H9 (cell line): ENCODE results near the gene CHL1. TPM values are rescaled to one million over a fixed set of nuclear protein-coding genes. Genes with fewer than 3 reads are reported as not detected.

Experiments
- DNase-seq: peaks from one replicate; pipeline ENCODE4 v3.0.0-alpha.2; 2017
- H2AFZ ChIP-seq: one replicate; pipeline ENCODE4 v1.6.1; 2013; ENCODE audit warnings: mild to moderate bottlenecking, low read length, control low read depth, moderate library complexity
- H2AK5ac ChIP-seq: 2 replicates; pipeline ENCODE4 v1.6.1; 2013; ENCODE audit warnings: low read length, control low read depth, mixed read lengths; ENCODE audit not compliant: insufficient read length
- H2BK120ac ChIP-seq: one replicate; pipeline ENCODE4 v1.6.1; 2013; ENCODE audit warnings: low read depth, mild to moderate bottlenecking, low read length, control low read depth, inconsistent platforms; ENCODE audit not compliant: poor library complexity, severe bottlenecking
- H2BK12ac ChIP-seq: 2 replicates; pipeline ENCODE4 v1.6.1; 2013; ENCODE audit warnings: low read length, control low read depth, mixed read lengths, low read depth; ENCODE audit not compliant: insufficient read length
- H2BK15ac ChIP-seq: 2 replicates; pipeline ENCODE4 v1.6.1; 2013; ENCODE audit warnings: low read depth, low read length, control low read depth
- H2BK20ac ChIP-seq: one replicate; pipeline ENCODE4 v1.6.1; 2013; ENCODE audit warnings: low read depth, mild to moderate bottlenecking, low read length, control low read depth, inconsistent platforms; ENCODE audit not compliant: poor library complexity, severe bottlenecking
- H2BK5ac ChIP-seq: 2 replicates; pipeline ENCODE4 v1.6.1; 2013; ENCODE audit warnings: low read length, control low read depth, mixed read lengths; ENCODE audit not compliant: insufficient read length
- H3K14ac ChIP-seq: 2 replicates; pipeline ENCODE4 v1.6.1; 2013; ENCODE audit warnings: low read length, control low read depth; ENCODE audit not compliant: insufficient read depth
- H3K18ac ChIP-seq: 2 replicates; pipeline ENCODE4 v1.6.1; 2013; ENCODE audit warnings: low read depth, mild to moderate bottlenecking, mixed read lengths, low read length, control low read depth; ENCODE audit not compliant: insufficient read length
- H3K23ac ChIP-seq: 2 replicates; pipeline ENCODE4 v1.6.1; 2013; ENCODE audit warnings: low read length, control low read depth, mixed read lengths, low read depth; ENCODE audit not compliant: insufficient read length
- H3K23me2 ChIP-seq: 2 replicates; pipeline ENCODE4 v1.6.1; 2013; ENCODE audit warnings: low read depth, mild to moderate bottlenecking, mixed read lengths, low read length, control low read depth; ENCODE audit not compliant: insufficient read length, poor library complexity, severe bottlenecking
- H3K27ac ChIP-seq: 2 replicates; pipeline ENCODE4 v1.5.1; 2013; ENCODE audit warnings: low read length, control low read depth, mixed read lengths, low read depth; ENCODE audit not compliant: insufficient read length
- H3K27me3 ChIP-seq: 2 replicates; pipeline ENCODE4 v1.6.1; 2013; ENCODE audit warnings: low read length, control low read depth, inconsistent platforms; ENCODE audit not compliant: insufficient read depth
- H3K4ac ChIP-seq: 2 replicates; pipeline ENCODE4 v1.6.1; 2013; ENCODE audit warnings: low read depth, mild to moderate bottlenecking, control low read depth, inconsistent platforms, low read length, moderate library complexity
- H3K4me1 ChIP-seq: 2 replicates; pipeline ENCODE4 v1.6.1; 2013; ENCODE audit warnings: low read length, control low read depth, inconsistent platforms; ENCODE audit not compliant: insufficient read depth
- H3K4me2 ChIP-seq: 2 replicates; pipeline ENCODE4 v1.6.1; 2013; ENCODE audit warnings: low read length, control low read depth, mixed read lengths; ENCODE audit not compliant: insufficient read length, insufficient read depth
- H3K56ac ChIP-seq: 2 replicates; pipeline ENCODE4 v1.6.1; 2013; ENCODE audit warnings: low read depth, mild to moderate bottlenecking, mixed read lengths, low read length, control low read depth; ENCODE audit not compliant: insufficient read length
- H3K79me1 ChIP-seq: 2 replicates; pipeline ENCODE4 v1.6.1; 2013; ENCODE audit warnings: low read depth, mild to moderate bottlenecking, moderate library complexity, low read length, control low read depth, inconsistent platforms; ENCODE audit not compliant: insufficient read depth, poor library complexity, severe bottlenecking
- H3K79me2 ChIP-seq: 2 replicates; pipeline ENCODE4 v1.6.1; 2013; ENCODE audit warnings: low read length, control low read depth, inconsistent platforms; ENCODE audit not compliant: insufficient read depth
- H3K9ac ChIP-seq: 2 replicates; pipeline ENCODE4 v1.6.1; 2013; ENCODE audit warnings: low read length, control low read depth, mixed read lengths; ENCODE audit not compliant: insufficient read length; ENCODE audit errors: extremely low read depth
- H3K9me3 ChIP-seq: one replicate; pipeline ENCODE4 v1.6.1; 2013; ENCODE audit warnings: low read depth, low read length, inconsistent platforms; ENCODE audit not compliant: control insufficient read depth
- H3T11ph ChIP-seq: one replicate; pipeline ENCODE4 v1.6.1; 2013; ENCODE audit warnings: mild to moderate bottlenecking, low read length, control low read depth, inconsistent platforms
- H4K20me1 ChIP-seq: one replicate; pipeline ENCODE4 v1.6.1; 2013; ENCODE audit not compliant: control insufficient read depth, insufficient read length, insufficient read depth
- H4K5ac ChIP-seq: 2 replicates; pipeline ENCODE4 v1.6.1; 2013; ENCODE audit warnings: low read depth, mild to moderate bottlenecking, mixed read lengths, low read length, control low read depth; ENCODE audit not compliant: insufficient read length
- H4K8ac ChIP-seq: replicated peaks from 2 replicates; pipeline ENCODE4 v1.6.1; 2013; ENCODE audit warnings: low read length, control low read depth, mixed read lengths, low read depth; ENCODE audit not compliant: insufficient read length
- H4K91ac ChIP-seq: 2 replicates; pipeline ENCODE4 v1.6.1; 2013; ENCODE audit warnings: low read depth, mild to moderate bottlenecking, moderate library complexity, mixed read lengths, low read length, control low read depth; ENCODE audit not compliant: insufficient read length
- H3K27ac Mint-ChIP-seq, 3 experiments: 2 replicates in 2 of 3; 3 replicates in 1 of 3; pipeline ENCODE4 v1.8.0; 2020 to 2021; ENCODE audit warnings: mixed read lengths in 3 of 3, mild to moderate bottlenecking in 1 of 3, moderate library complexity in 1 of 3
- H3K27me3 Mint-ChIP-seq: 2 replicates; pipeline ENCODE4 v1.8.0; 2021; ENCODE audit warnings: low read depth, mild to moderate bottlenecking, moderate library complexity, mixed read lengths
- H3K36me3 Mint-ChIP-seq, 3 experiments: 2 replicates in 2 of 3; 3 replicates in 1 of 3; pipeline ENCODE4 v1.8.0; 2020 to 2021; ENCODE audit warnings: low read depth in 3 of 3, mixed read lengths in 3 of 3; ENCODE audit not compliant: insufficient read depth in 1 of 3
- H3K4me1 Mint-ChIP-seq, 2 experiments: 2 replicates each; pipeline ENCODE4 v1.8.0; 2020; ENCODE audit warnings: mixed read lengths in 2 of 2
- H3K4me3 Mint-ChIP-seq, 2 experiments: 2 replicates in 1 of 2; 3 replicates in 1 of 2; pipeline ENCODE4 v1.8.0; 2020 to 2021; ENCODE audit warnings: mild to moderate bottlenecking in 2 of 2, mixed read lengths in 2 of 2, moderate library complexity in 1 of 2
- H3K9me3 Mint-ChIP-seq, 2 experiments: 2 replicates in 1 of 2; 3 replicates in 1 of 2; pipeline ENCODE4 v1.8.0; 2020; ENCODE audit warnings: mild to moderate bottlenecking in 2 of 2, mixed read lengths in 2 of 2, moderate library complexity in 1 of 2
- CTCF ChIP-seq: fragments of 200-600 bp; sonication (generic); conservative IDR thresholded peaks from 3 replicates; pipeline ENCODE4 v1.8.0; 2021; ENCODE audit warnings: antibody characterized with exemption, mild to moderate bottlenecking
- total RNA-seq: library from RNA; stranded (reverse); gene quantifications from 2 replicates; pipeline ENCODE4 v1.2.1, GENCODE V29; 2021

The CHL1 gene
- total RNA-seq, 1 experiment from 2014 or later, result not detected

DNA sequence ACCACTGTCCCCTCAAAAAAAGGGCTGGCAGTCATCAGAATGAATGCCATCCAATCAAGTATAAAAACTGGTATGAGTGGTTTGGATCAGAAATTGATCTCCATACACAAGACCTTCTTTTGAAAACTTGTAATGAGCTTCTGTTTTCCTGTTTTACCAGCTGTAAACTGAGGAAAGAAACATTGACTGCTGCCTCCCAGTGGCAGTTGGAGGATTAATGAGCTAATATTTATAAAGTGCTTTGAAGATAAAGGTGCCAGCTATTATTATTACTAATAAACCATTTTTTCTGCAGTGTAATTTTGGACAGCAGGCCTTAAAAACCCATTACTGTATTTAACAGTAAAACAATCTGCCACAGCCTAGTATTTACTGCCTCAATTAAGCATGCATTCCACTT lies 11.4 kb downstream of the CHL1 start:
- Histone ChIP-seq H3K18ac (no peak overlapping the region), H3K56ac (no peak overlapping the region), H3T11ph (no peak overlapping the region), H2BK20ac (no peak overlapping the region), H4K8ac (no peak overlapping the region), H2AK5ac (no peak overlapping the region), H3K79me2 (no peaks in the 10 kb centered on the region), H3K27ac (no peak overlapping the region), H2BK15ac (no peak overlapping the region), H2BK5ac (no peak overlapping the region), H2BK12ac (no peak overlapping the region), H3K23ac (no peak overlapping the region), H2BK120ac (no peak overlapping the region), H3K14ac (no peak overlapping the region), H4K20me1 (no peaks in the 10 kb centered on the region), H3K79me1 (no peaks in the 10 kb centered on the region), H3K4me2 (no peak overlapping the region), H3K27me3 (no peaks in the 10 kb centered on the region), H3K4ac (no peak overlapping the region), H3K4me1 (no peaks in the 10 kb centered on the region), H3K9me3 (no peaks in the 10 kb centered on the region), H4K91ac (no peak overlapping the region), H3K23me2 (no peaks in the 10 kb centered on the region), H3K9ac (no peak overlapping the region), H4K5ac (no peak overlapping the region), H2AFZ (no peak overlapping the region)
- no peaks in the 10 kb centered on the region for H3K4me1 Mint-ChIP-seq
- TF ChIP-seq CTCF, result peak; percentile 43; the same call in 1 of the 3 replicates
- peaks cover 7% of the 10 kb centered on the region for H3K27me3 Mint-ChIP-seq
- H3K36me3 Mint-ChIP-seq, result no peaks in the 10 kb centered on the region
- H3K9me3 Mint-ChIP-seq, result no peaks in the 10 kb centered on the region
- H3K4me3 Mint-ChIP-seq, result no peak overlapping the region
- no peak overlapping the region for H3K27ac Mint-ChIP-seq
- no peak for DNase-seq
